Muscle of leg (tissue), 11 donors: ENCODE results near the gene TTC39C. TPM values are rescaled to one million over a fixed set of nuclear protein-coding genes. Genes with fewer than 3 reads are reported as not detected.
A peak's percentile ranks its signal among the peaks of the same experiment; 100 is the strongest.
"Not testable (repeated sequence)": the region's sequence is repeated elsewhere in the genome, so short reads cannot be mapped to it uniquely, and the experiment has no call there.

Experiments used
- DNase-seq: peaks from one replicate; pipeline ENCODE4 v3.0.0; 2013
- H3K27ac ChIP-seq: one replicate; pipeline ENCODE4 v1.5.1; 2013; ENCODE audit warnings: mild to moderate bottlenecking, low read length, control low read depth
- H3K27me3 ChIP-seq: one replicate; pipeline ENCODE4 v1.6.1; 2013; ENCODE audit warnings: low read length; ENCODE audit not compliant: control insufficient read depth, insufficient read depth
- H3K36me3 ChIP-seq: one replicate; pipeline ENCODE4 v1.6.1; 2013; ENCODE audit warnings: low read length; ENCODE audit not compliant: control insufficient read depth, insufficient read depth
- H3K4me1 ChIP-seq: one replicate; pipeline ENCODE4 v1.6.1; 2013; ENCODE audit warnings: low read length; ENCODE audit not compliant: control insufficient read depth, insufficient read depth
- H3K4me3 ChIP-seq: one replicate; pipeline ENCODE4 v1.5.1; 2013; ENCODE audit warnings: low read length, control low read depth
- H3K9me3 ChIP-seq: replicated peaks from 2 replicates; pipeline ENCODE4 v1.6.1; 2013; ENCODE audit warnings: low read depth, low read length; ENCODE audit not compliant: control insufficient read depth
- WGBS: methylation state at CpG from one replicate; pipeline ENCODE4 v1.1.5; 2013; ENCODE audit warnings: missing lambda C conversion rate; ENCODE audit not compliant: insufficient coverage; 5-methylcytosine and 5-hydroxymethylcytosine counted together
- polyA plus RNA-seq, 8 donors: library from polyadenylated mRNA; unstranded; fragments of 120-200 nt; gene quantifications; one replicate each; pipeline versions ENCODE4 v1.2.1 to v1.2.3, GENCODE V29; 2013; ENCODE audit warnings: inconsistent platforms in 1 of 8, low replicate concordance in 1 of 8; ENCODE audit not compliant: insufficient read length in 8 of 8, insufficient read depth in 1 of 8
- total RNA-seq: library from RNA; stranded (reverse); fragments of 120-200 nt; gene quantifications from one replicate; pipeline ENCODE4 v1.2.4, GENCODE V29; 2013

The TTC39C gene
- total and polyA plus RNA-seq, 9 donors, result 2.9 to 6.9 (median 3.3) TPM

GRCh38 chr18:24126155-24126961 lies 111.8 kb downstream of the TTC39C start:
- Histone ChIP-seq H3K4me3 (no peak overlapping the region), H3K27ac (no peak overlapping the region), H3K4me1 (no peaks in the 10 kb centered on the region), H3K27me3 (no peaks in the 10 kb centered on the region), H3K9me3 (no peaks in the 10 kb centered on the region), H3K36me3 (no peaks in the 10 kb centered on the region)
- DNase-seq, result no peak
- 40% methylated on average over 1 of the region's 3 CpGs for WGBS

GRCh38 chr18:24127735-24128134 lies 113.2 kb downstream of the TTC39C start:
- Histone ChIP-seq H3K4me3 (no peak overlapping the region), H3K27me3 (no peaks in the 10 kb centered on the region), H3K27ac (no peak overlapping the region), H3K36me3 (no peaks in the 10 kb centered on the region), H3K4me1 (no peaks in the 10 kb centered on the region), H3K9me3 (no peaks in the 10 kb centered on the region)
- 67% methylated on average over 1 of the region's 3 CpGs for WGBS
- DNase-seq, result no peak

- Histone ChIP-seq H3K4me1 (no peaks in the 10 kb centered on the region), H3K36me3 (no peaks in the 10 kb centered on the region), H3K27ac (no peak overlapping the region), H3K4me3 (no peak overlapping the region), H3K27me3 (no peaks in the 10 kb centered on the region), H3K9me3 (no peaks in the 10 kb centered on the region)
- no CpG with 5 or more reads among the region's 4 CpGs for WGBS
- no peak for DNase-seq
Observed at GRCh38 chr18:24128700-24129099, 114.1 kb downstream of the TTC39C start.

- Histone ChIP-seq H3K27ac (no peak overlapping the region), H3K27me3 (no peaks in the 10 kb centered on the region), H3K4me3 (no peak overlapping the region), H3K9me3 (no peaks in the 10 kb centered on the region), H3K36me3 (no peaks in the 10 kb centered on the region), H3K4me1 (no peaks in the 10 kb centered on the region)
- no CpG with 5 or more reads among the region's 2 CpGs for WGBS
- DNase-seq, result no peak
Observed at GRCh38 chr18:24130494-24130893, 115.9 kb downstream of the TTC39C start.

- H3K27me3 ChIP-seq, result peaks cover 2% of the 10 kb centered on the region
- no peak overlapping the region for H3K4me3 ChIP-seq
- H3K36me3 ChIP-seq, result no peaks in the 10 kb centered on the region
- no peak for DNase-seq
- H3K9me3 ChIP-seq, result no peaks in the 10 kb centered on the region
- H3K27ac ChIP-seq, result no peak overlapping the region
- H3K4me1 ChIP-seq, result peaks cover 3% of the 10 kb centered on the region
- no CpG with 5 or more reads among the region's 3 CpGs for WGBS
Observed at GRCh38 chr18:24136967-24137373, 122.4 kb downstream of the TTC39C start.

GRCh38 chr18:24138409-24138788 lies 123.8 kb downstream of the TTC39C start:
- peak overlapping the region; percentile 58 for H3K4me3 ChIP-seq
- 80% methylated on average over 1 of the region's 7 CpGs for WGBS
- peaks cover 3% of the 10 kb centered on the region for H3K4me1 ChIP-seq
- no peaks in the 10 kb centered on the region for H3K36me3 ChIP-seq
- H3K9me3 ChIP-seq, result no peaks in the 10 kb centered on the region
- peaks cover 2% of the 10 kb centered on the region for H3K27me3 ChIP-seq
- H3K27ac ChIP-seq, result peak overlapping the region; percentile 55
- peak; percentile 23 for DNase-seq

GRCh38 chr18:24138789-24139616 lies 124.4 kb downstream of the TTC39C start, which contains the start of gene CABYR:
TSS of gene CABYR (plus strand) at chr18:24139062. CDS start at chr18:24143115, 4,053 bp downstream.
- peak; percentile 87 for DNase-seq
- Histone ChIP-seq H3K27me3 (peaks cover 2% of the 10 kb centered on the region), H3K9me3 (no peaks in the 10 kb centered on the region), H3K4me3 (peak within 1 kb of the TSS; percentile 58), H3K27ac (peak within 1 kb of the TSS; percentile 55), H3K4me1 (peaks cover 3% of the 10 kb centered on the region), H3K36me3 (no peaks in the 10 kb centered on the region)
- WGBS, result under 1% methylated on average over 41 of the region's 63 CpGs

- Histone ChIP-seq H3K27ac (no peak overlapping the region), H3K9me3 (no peaks in the 10 kb centered on the region), H3K4me3 (no peak overlapping the region), H3K36me3 (no peaks in the 10 kb centered on the region), H3K4me1 (peaks cover 3% of the 10 kb centered on the region), H3K27me3 (peaks cover 2% of the 10 kb centered on the region)
- WGBS, result 100% methylated on average over 1 of the region's 2 CpGs
- DNase-seq, result no peak
Observed at GRCh38 chr18:24140697-24141096, 126.1 kb downstream of the TTC39C start.

GRCh38 chr18:24142376-24142775 lies 127.8 kb downstream of the TTC39C start:
- Histone ChIP-seq H3K4me3 (no peak overlapping the region), H3K36me3 (no peaks in the 10 kb centered on the region), H3K4me1 (peaks cover 3% of the 10 kb centered on the region), H3K9me3 (no peaks in the 10 kb centered on the region), H3K27ac (no peak overlapping the region), H3K27me3 (peaks cover 2% of the 10 kb centered on the region)
- no peak for DNase-seq

GRCh38 chr18:24149591-24149990 lies 135.0 kb downstream of the TTC39C start:
- H3K9me3 ChIP-seq, H3K27ac ChIP-seq, H3K36me3 ChIP-seq, H3K4me3 ChIP-seq, DNase-seq, H3K4me1 ChIP-seq, H3K27me3 ChIP-seq: not testable (repeated sequence)
- WGBS, result 96% methylated on average over 26 of the region's 28 CpGs
